Upper lobe of left lung (tissue), 6 donors: ENCODE measurements around the gene KTI12. TPM values are rescaled to one million over a fixed set of nuclear protein-coding genes. Genes with fewer than 3 reads are reported as not detected.

ENCODE experiments used
- ATAC-seq, 2 donors: fragments of 200-7000 bp; cut with Tn5 transposase; one replicate each; pipeline ENCODE4 v1.9.1; 2022; ENCODE audit warnings: mild to moderate bottlenecking in 2 of 2, moderate library complexity in 2 of 2; ENCODE audit not compliant: low FRiP score in 2 of 2
- DNase-seq, 2 donors: peaks; one replicate each; pipeline ENCODE4 v3.0.0-alpha.2; 2019 to 2020
- H3K27ac ChIP-seq, 4 donors: fragments of 200-600 bp; sonication (generic); one replicate each; pipeline ENCODE4 v1.5.1; 2016 to 2019
- H3K27me3 ChIP-seq, 4 donors: fragments of 200-600 bp; sonication (generic); one replicate each; pipeline ENCODE4 v1.5.1; 2017 to 2019
- H3K36me3 ChIP-seq, 4 donors: fragments of 200-600 bp; sonication (generic); one replicate each; pipeline ENCODE4 v1.5.1; 2016 to 2019
- H3K4me1 ChIP-seq, 4 donors: fragments of 200-600 bp; sonication (generic); one replicate each; pipeline ENCODE4 v1.5.1; 2018 to 2019
- H3K4me3 ChIP-seq, 4 donors: fragments of 200-600 bp; sonication (generic); one replicate each; pipeline ENCODE4 v1.5.1; 2017 to 2019; ENCODE audit warnings: mild to moderate bottlenecking in 2 of 4, moderate library complexity in 1 of 4
- H3K9me3 ChIP-seq, 4 donors: fragments of 200-600 bp; sonication (generic); one replicate each; pipeline ENCODE4 v1.5.1; 2018 to 2019
- EP300 ChIP-seq, 4 donors: sonication (generic); formaldehyde crosslinking; IDR thresholded peaks; one replicate each; pipeline ENCODE4 v1.5.1; 2017; ENCODE audit warnings: antibody characterized with exemption in 4 of 4, control low read depth in 2 of 4
- POLR2A ChIP-seq, 4 donors: fragments of 450-650 bp; IDR thresholded peaks; one replicate each; pipeline ENCODE4 v1.5.1; 2016 to 2017; ENCODE audit warnings: antibody characterized with exemption in 4 of 4, mild to moderate bottlenecking in 2 of 4
- POLR2AphosphoS5 ChIP-seq, 2 donors: sonication (generic); formaldehyde crosslinking; IDR thresholded peaks; one replicate each; pipeline ENCODE4 v1.5.1; 2017; ENCODE audit warnings: antibody characterized with exemption in 2 of 2
- WGBS, 2 donors: methylation state at CpG; one replicate each; pipeline ENCODE4 v1.1.5; 2017 to 2018; 5-methylcytosine and 5-hydroxymethylcytosine counted together
- total RNA-seq, 6 donors: library from RNA; depleted of rRNA in 4 of 6; stranded (reverse); fragments of >200 nt in 4 of 6; gene quantifications; one replicate each; pipeline versions ENCODE4 v1.1.0 to v1.2.1, GENCODE V29; 2016 to 2021
- TF ChIP-seq, protein P1 (sequence below), 6 experiments: fragments of 450-650 bp in 4 of 6; fragments of 200-600 bp in 2 of 6; sonication (generic) in 2 of 6; IDR thresholded peaks; one replicate each; pipeline ENCODE4 v1.5.1; 2016 to 2019; ENCODE audit warnings: antibody characterized with exemption in 6 of 6
- donor health status: DM: no; HTN: no; CAD: no; lungs with moderate emphysema.
- donor health status: DM: no; HTN: yes; CAD: no; lungs with severe emphysema.

KTI12 gene
- total RNA-seq, 6 donors from 2014 or later = 2.6 to 11.6 (median 7.3) TPM

DNA sequence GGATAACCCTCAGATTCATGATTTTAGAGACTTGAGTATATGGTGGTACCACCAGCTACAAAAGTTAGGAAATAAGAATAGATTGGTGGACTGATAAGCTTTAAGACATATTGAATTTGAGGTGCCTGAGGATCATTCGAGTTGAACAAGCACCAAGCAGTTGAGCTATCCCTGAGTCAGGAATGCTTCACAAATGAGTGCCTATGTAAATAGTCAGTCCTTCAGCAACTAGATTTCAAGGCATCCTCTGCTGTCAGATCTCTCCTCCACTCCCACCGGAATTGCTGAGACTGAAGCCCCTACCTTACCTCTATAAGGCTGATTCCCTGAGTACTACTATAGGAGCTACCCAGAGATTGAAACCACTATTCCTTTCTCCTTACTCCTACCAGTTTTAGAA, 29.6 kb upstream of the KTI12 start:
- TF ChIP-seq, protein P1, sequence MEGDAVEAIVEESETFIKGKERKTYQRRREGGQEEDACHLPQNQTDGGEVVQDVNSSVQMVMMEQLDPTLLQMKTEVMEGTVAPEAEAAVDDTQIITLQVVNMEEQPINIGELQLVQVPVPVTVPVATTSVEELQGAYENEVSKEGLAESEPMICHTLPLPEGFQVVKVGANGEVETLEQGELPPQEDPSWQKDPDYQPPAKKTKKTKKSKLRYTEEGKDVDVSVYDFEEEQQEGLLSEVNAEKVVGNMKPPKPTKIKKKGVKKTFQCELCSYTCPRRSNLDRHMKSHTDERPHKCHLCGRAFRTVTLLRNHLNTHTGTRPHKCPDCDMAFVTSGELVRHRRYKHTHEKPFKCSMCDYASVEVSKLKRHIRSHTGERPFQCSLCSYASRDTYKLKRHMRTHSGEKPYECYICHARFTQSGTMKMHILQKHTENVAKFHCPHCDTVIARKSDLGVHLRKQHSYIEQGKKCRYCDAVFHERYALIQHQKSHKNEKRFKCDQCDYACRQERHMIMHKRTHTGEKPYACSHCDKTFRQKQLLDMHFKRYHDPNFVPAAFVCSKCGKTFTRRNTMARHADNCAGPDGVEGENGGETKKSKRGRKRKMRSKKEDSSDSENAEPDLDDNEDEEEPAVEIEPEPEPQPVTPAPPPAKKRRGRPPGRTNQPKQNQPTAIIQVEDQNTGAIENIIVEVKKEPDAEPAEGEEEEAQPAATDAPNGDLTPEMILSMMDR (IDR thresholded peaks at IDR 0.05) = no peak
- TF ChIP-seq EP300 (IDR thresholded peaks at IDR 0.05) (no peak), POLR2A (IDR thresholded peaks at IDR 0.05) (no peak), POLR2AphosphoS5 (IDR thresholded peaks at IDR 0.05) (no peak)
- no peak for DNase-seq
- Histone ChIP-seq H3K36me3 (peaks cover 15 to 70% (median 49%) of the 10 kb centered on the region in 4 donors), H3K27me3 (no peaks in the 10 kb centered on the region), H3K27ac (no peak overlapping the region), H3K4me1 (peaks cover 8 to 16% (median 11%) of the 10 kb centered on the region in 4 donors), H3K9me3 (no peaks in the 10 kb centered on the region), H3K4me3 (no peak overlapping the region)
- ATAC-seq = no peak
- WGBS, 2 donors = 88 to 89% methylated on average over 2 of the region's 2 CpGs

DNA sequence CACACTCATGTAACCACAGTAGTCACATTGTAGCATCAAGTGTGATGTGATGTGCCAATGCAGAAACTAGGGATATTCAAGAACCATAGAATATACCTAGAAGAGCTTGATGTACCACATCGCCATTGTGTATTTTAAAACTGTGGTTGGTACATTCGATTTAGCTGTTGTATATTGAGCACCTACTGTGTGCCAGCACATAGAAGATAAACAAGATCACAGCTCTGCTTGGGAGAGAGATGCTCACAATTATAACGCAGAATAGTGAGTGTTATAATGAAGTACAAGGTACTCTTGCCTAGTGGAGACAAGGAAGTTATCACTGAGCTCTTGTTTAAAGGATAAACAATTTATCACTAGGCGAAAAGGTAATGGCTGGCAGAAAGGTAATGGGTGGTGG, 27.2 kb upstream of the KTI12 start:
- ATAC-seq (no peak), DNase-seq (no peak)
- H3K4me3 ChIP-seq = no peak overlapping the region
- H3K9me3 ChIP-seq = no peaks in the 10 kb centered on the region
- 95 to 99% methylated on average over 4 of the region's 4 CpGs for WGBS, 2 donors
- no peak overlapping the region for H3K27ac ChIP-seq
- H3K36me3 ChIP-seq = peaks cover 15 to 47% (median 30%) of the 10 kb centered on the region in 4 donors
- peaks cover 19 to 32% (median 25%) of the 10 kb centered on the region in 4 donors for H3K4me1 ChIP-seq
- TF ChIP-seq POLR2AphosphoS5 (IDR thresholded peaks at IDR 0.05) = no peak
- no peak for TF ChIP-seq POLR2A (IDR thresholded peaks at IDR 0.05)
- TF ChIP-seq, protein P1 (IDR thresholded peaks at IDR 0.05) = no peak
- no peak for TF ChIP-seq EP300 (IDR thresholded peaks at IDR 0.05)
- H3K27me3 ChIP-seq = no peaks in the 10 kb centered on the region

DNA sequence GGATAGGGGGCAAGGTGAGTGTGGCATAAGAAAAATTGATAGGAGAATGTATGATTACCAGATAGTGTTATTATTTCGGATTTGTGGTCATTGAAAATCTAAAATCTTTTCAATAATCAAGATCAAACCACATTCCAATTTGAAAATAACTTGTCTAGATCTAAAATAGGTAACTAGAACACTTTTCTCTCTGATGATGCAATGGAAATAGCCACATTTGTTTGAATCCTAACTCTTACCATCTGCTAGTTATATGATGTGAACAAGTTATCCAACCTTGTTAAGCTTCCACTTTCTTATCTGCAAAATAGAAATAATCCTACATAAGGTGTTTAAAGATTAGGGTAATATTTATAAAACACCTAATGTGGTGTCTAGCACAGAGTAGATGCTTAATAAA, 26.3 kb upstream of the KTI12 start:
- 87 to 93% methylated on average over 1 of the region's 1 CpG for WGBS, 2 donors
- Histone ChIP-seq H3K4me3 (no peak overlapping the region), H3K27me3 (no peaks in the 10 kb centered on the region), H3K9me3 (no peaks in the 10 kb centered on the region), H3K4me1 (peaks cover 19 to 32% (median 25%) of the 10 kb centered on the region in 4 donors), H3K27ac (no peak overlapping the region), H3K36me3 (peaks cover 9 to 37% (median 23%) of the 10 kb centered on the region in 4 donors)
- TF ChIP-seq, protein P1 (IDR thresholded peaks at IDR 0.05) = no peak
- TF ChIP-seq EP300 (IDR thresholded peaks at IDR 0.05) = no peak
- no peak for TF ChIP-seq POLR2AphosphoS5 (IDR thresholded peaks at IDR 0.05)
- TF ChIP-seq POLR2A (IDR thresholded peaks at IDR 0.05) = no peak
- no peak for ATAC-seq
- DNase-seq = no peak

DNA sequence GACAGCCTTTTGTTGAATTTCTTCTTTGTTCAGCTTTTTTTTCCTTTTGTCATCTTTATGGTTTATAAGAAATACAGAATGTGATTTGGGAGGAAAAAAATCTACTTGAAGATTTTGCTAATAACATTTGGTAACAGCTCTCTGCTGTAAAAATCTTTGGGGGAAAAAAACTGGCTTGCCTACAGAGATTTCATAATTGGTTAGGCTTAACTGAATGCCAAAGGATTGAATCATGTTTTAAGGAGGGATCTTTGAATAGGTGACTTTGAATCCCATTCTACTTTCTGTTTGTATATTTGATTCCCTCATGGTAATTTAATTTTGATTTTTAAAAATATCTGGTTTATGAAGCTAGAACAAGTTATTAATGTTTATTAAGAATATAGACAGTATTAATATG, 25.7 kb upstream of the KTI12 start:
- H3K36me3 ChIP-seq = peaks cover 9 to 33% (median 20%) of the 10 kb centered on the region in 4 donors
- TF ChIP-seq POLR2AphosphoS5 (IDR thresholded peaks at IDR 0.05) (no peak), POLR2A (IDR thresholded peaks at IDR 0.05) (no peak), EP300 (IDR thresholded peaks at IDR 0.05) (no peak)
- TF ChIP-seq, protein P1 (IDR thresholded peaks at IDR 0.05) = no peak
- DNase-seq (no peak), ATAC-seq (no peak)
- H3K4me1 ChIP-seq = peaks cover 21 to 36% (median 28%) of the 10 kb centered on the region in 4 donors
- H3K27me3 ChIP-seq = no peaks in the 10 kb centered on the region
- H3K27ac ChIP-seq = peak overlapping the region in 1 of 4 donors; percentile 3
- H3K4me3 ChIP-seq = no peak overlapping the region
- no peaks in the 10 kb centered on the region for H3K9me3 ChIP-seq

DNA sequence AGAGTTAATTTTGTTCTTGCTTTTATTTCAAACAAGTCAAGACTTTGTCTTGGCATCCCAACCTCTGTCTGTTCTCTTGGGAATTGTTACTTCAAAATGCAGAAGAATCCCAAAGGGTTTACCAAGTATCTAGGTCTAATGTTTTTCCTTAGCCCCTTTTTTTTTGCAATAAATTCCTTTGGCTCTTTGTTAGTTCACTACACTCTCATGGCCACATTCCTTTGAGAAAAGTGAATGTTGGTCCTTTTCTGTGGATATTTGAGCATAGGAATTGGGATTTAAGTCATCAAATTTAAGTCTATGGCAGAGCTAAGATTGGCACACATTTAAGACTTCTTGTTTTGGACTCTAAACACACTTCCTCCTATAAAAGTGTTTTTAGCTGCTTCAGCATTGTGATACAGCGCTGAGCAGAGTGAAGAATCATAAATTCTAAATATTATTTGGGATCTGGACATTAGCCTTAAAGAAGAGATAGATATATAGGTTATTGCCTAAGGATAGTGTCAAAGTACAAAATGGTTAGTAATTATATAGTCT, 24.3 kb upstream of the KTI12 start:
- Histone ChIP-seq H3K4me3 (no peak overlapping the region), H3K36me3 (peaks cover 9 to 21% (median 17%) of the 10 kb centered on the region in 4 donors), H3K4me1 (peaks cover 28 to 49% (median 35%) of the 10 kb centered on the region in 4 donors), H3K27ac (peak overlapping the region in 1 of 4 donors; percentile 95), H3K9me3 (no peaks in the 10 kb centered on the region), H3K27me3 (no peaks in the 10 kb centered on the region)
- TF ChIP-seq POLR2AphosphoS5 (IDR thresholded peaks at IDR 0.05) (no peak), EP300 (IDR thresholded peaks at IDR 0.05) (no peak), POLR2A (IDR thresholded peaks at IDR 0.05) (no peak)
- TF ChIP-seq, protein P1 (IDR thresholded peaks at IDR 0.05) = no peak
- 72 to 78% methylated on average over 1 of the region's 1 CpG for WGBS, 2 donors
- no peak for ATAC-seq
- no peak for DNase-seq
